Upper lobe of left lung (tissue), 6 donors: Measurements from ENCODE around the gene JOSD1. TPM values are rescaled to one million over a fixed set of nuclear protein-coding genes. Genes with fewer than 3 reads are reported as not detected.

Experiments used
- ATAC-seq, 2 donors: fragments of 200-7000 bp; cut with Tn5 transposase; one replicate each; pipeline ENCODE4 v1.9.1; 2022; ENCODE audit warnings: mild to moderate bottlenecking in 2 of 2, moderate library complexity in 2 of 2; ENCODE audit not compliant: low FRiP score in 2 of 2
- DNase-seq, 2 donors: peaks; one replicate each; pipeline ENCODE4 v3.0.0-alpha.2; 2019 to 2020
- H3K27ac ChIP-seq, 4 donors: fragments of 200-600 bp; sonication (generic); one replicate each; pipeline ENCODE4 v1.5.1; 2016 to 2019
- H3K27me3 ChIP-seq, 4 donors: fragments of 200-600 bp; sonication (generic); one replicate each; pipeline ENCODE4 v1.5.1; 2017 to 2019
- H3K36me3 ChIP-seq, 4 donors: fragments of 200-600 bp; sonication (generic); one replicate each; pipeline ENCODE4 v1.5.1; 2016 to 2019
- H3K4me1 ChIP-seq, 4 donors: fragments of 200-600 bp; sonication (generic); one replicate each; pipeline ENCODE4 v1.5.1; 2018 to 2019
- H3K4me3 ChIP-seq, 4 donors: fragments of 200-600 bp; sonication (generic); one replicate each; pipeline ENCODE4 v1.5.1; 2017 to 2019; ENCODE audit warnings: mild to moderate bottlenecking in 2 of 4, moderate library complexity in 1 of 4
- H3K9me3 ChIP-seq, 4 donors: fragments of 200-600 bp; sonication (generic); one replicate each; pipeline ENCODE4 v1.5.1; 2018 to 2019
- EP300 ChIP-seq, 4 donors: sonication (generic); formaldehyde crosslinking; IDR thresholded peaks; one replicate each; pipeline ENCODE4 v1.5.1; 2017; ENCODE audit warnings: antibody characterized with exemption in 4 of 4, control low read depth in 2 of 4
- POLR2A ChIP-seq, 4 donors: fragments of 450-650 bp; IDR thresholded peaks; one replicate each; pipeline ENCODE4 v1.5.1; 2016 to 2017; ENCODE audit warnings: antibody characterized with exemption in 4 of 4, mild to moderate bottlenecking in 2 of 4
- POLR2AphosphoS5 ChIP-seq, 2 donors: sonication (generic); formaldehyde crosslinking; IDR thresholded peaks; one replicate each; pipeline ENCODE4 v1.5.1; 2017; ENCODE audit warnings: antibody characterized with exemption in 2 of 2
- WGBS, 2 donors: methylation state at CpG; one replicate each; pipeline ENCODE4 v1.1.5; 2017 to 2018; 5-methylcytosine and 5-hydroxymethylcytosine counted together
- total RNA-seq, 6 donors: library from RNA; depleted of rRNA in 4 of 6; stranded (reverse); fragments of >200 nt in 4 of 6; gene quantifications; one replicate each; pipeline versions ENCODE4 v1.1.0 to v1.2.1, GENCODE V29; 2016 to 2021
- TF ChIP-seq, protein P1 (sequence below), 6 experiments: fragments of 450-650 bp in 4 of 6; fragments of 200-600 bp in 2 of 6; sonication (generic) in 2 of 6; IDR thresholded peaks; one replicate each; pipeline ENCODE4 v1.5.1; 2016 to 2019; ENCODE audit warnings: antibody characterized with exemption in 6 of 6
- donor health status: DM: no; HTN: no; CAD: no; lungs with moderate emphysema.
- donor health status: DM: no; HTN: yes; CAD: no; lungs with severe emphysema.

JOSD1 gene
- total RNA-seq, 6 donors from 2014 or later, result 47.1 to 84.8 (median 67.3) TPM

GRCh38 chr22:38716826-38717225, 16.1 kb upstream of the JOSD1 start:
- Histone ChIP-seq H3K9me3 (no peaks in the 10 kb centered on the region), H3K4me1 (peaks cover 38 to 54% (median 44%) of the 10 kb centered on the region in 4 donors), H3K36me3 (peaks cover 16 to 55% (median 31%) of the 10 kb centered on the region in 4 donors), H3K27ac (no peak overlapping the region), H3K4me3 (no peak overlapping the region), H3K27me3 (no peaks in the 10 kb centered on the region)
- DNase-seq, result no peak
- ATAC-seq, result no peak
- TF ChIP-seq POLR2A (IDR thresholded peaks at IDR 0.05), result no peak
- no peak for TF ChIP-seq POLR2AphosphoS5 (IDR thresholded peaks at IDR 0.05)
- TF ChIP-seq, protein P1, sequence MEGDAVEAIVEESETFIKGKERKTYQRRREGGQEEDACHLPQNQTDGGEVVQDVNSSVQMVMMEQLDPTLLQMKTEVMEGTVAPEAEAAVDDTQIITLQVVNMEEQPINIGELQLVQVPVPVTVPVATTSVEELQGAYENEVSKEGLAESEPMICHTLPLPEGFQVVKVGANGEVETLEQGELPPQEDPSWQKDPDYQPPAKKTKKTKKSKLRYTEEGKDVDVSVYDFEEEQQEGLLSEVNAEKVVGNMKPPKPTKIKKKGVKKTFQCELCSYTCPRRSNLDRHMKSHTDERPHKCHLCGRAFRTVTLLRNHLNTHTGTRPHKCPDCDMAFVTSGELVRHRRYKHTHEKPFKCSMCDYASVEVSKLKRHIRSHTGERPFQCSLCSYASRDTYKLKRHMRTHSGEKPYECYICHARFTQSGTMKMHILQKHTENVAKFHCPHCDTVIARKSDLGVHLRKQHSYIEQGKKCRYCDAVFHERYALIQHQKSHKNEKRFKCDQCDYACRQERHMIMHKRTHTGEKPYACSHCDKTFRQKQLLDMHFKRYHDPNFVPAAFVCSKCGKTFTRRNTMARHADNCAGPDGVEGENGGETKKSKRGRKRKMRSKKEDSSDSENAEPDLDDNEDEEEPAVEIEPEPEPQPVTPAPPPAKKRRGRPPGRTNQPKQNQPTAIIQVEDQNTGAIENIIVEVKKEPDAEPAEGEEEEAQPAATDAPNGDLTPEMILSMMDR (IDR thresholded peaks at IDR 0.05), result no peak
- TF ChIP-seq EP300 (IDR thresholded peaks at IDR 0.05), result no peak
- 94 to 95% methylated on average over 5 to 9 of the region's 9 CpGs for WGBS, 2 donors

DNA sequence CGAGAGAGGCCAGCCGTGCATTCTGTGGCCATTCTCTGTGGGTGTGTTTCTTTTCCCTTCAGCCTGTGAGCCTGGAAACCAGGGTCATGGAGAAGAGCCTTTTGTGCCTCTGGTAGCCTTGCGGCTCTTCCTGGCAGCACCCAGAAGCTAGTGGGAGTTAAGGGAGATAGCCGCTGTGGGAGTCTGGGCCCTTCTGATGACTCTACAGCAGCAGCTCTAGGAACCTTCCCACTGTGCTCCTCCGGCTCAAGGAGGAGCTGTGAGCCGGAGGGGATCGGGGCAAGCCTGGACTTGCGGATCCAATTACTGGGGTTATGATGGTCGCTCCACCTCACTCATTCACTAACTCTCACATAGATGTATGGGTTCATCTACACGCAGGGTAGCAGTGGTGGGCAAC, 15.5 kb upstream of the JOSD1 start:
- WGBS, 2 donors, result 98 to 99% methylated on average over 10 of the region's 10 CpGs
- Histone ChIP-seq H3K36me3 (peaks cover 16 to 50% (median 27%) of the 10 kb centered on the region in 4 donors), H3K9me3 (no peaks in the 10 kb centered on the region), H3K4me1 (peaks cover 38 to 58% (median 44%) of the 10 kb centered on the region in 4 donors), H3K27ac (no peak overlapping the region), H3K4me3 (no peak overlapping the region), H3K27me3 (no peaks in the 10 kb centered on the region)
- no peak for ATAC-seq
- TF ChIP-seq, protein P1 (IDR thresholded peaks at IDR 0.05), result no peak
- no peak for TF ChIP-seq EP300 (IDR thresholded peaks at IDR 0.05)
- TF ChIP-seq POLR2AphosphoS5 (IDR thresholded peaks at IDR 0.05), result no peak
- TF ChIP-seq POLR2A (IDR thresholded peaks at IDR 0.05), result no peak
- no peak for DNase-seq

DNA sequence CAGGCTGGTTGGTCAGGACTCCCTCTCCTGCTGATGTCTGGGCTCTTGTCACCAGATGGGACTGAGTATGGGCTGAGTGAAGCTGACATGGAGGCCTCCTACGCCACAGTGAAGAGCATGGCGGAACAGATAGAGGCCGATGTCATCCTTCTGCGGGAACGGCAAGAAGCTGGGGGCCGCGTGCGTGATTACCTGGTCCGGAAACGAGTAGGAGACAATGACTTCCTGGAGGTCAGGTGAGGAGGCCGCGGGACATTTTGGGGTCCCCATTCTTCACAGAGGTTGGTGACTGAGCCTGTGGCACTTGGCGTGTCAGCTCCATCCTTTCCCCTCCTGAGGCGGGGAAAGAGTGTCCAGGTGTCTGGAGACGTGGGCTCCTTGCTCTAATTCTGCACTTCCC, 15.1 kb upstream of the JOSD1 start:
- Histone ChIP-seq H3K4me1 (peaks cover 38 to 58% (median 44%) of the 10 kb centered on the region in 4 donors), H3K27ac (no peak overlapping the region), H3K4me3 (no peak overlapping the region), H3K9me3 (no peaks in the 10 kb centered on the region), H3K27me3 (no peaks in the 10 kb centered on the region), H3K36me3 (peaks cover 16 to 48% (median 24%) of the 10 kb centered on the region in 4 donors)
- TF ChIP-seq EP300 (IDR thresholded peaks at IDR 0.05) (no peak), POLR2AphosphoS5 (IDR thresholded peaks at IDR 0.05) (no peak), POLR2A (IDR thresholded peaks at IDR 0.05) (no peak)
- TF ChIP-seq, protein P1 (IDR thresholded peaks at IDR 0.05), result no peak
- DNase-seq (no peak), ATAC-seq (no peak)
- 93 to 98% methylated on average over 14 to 15 of the region's 15 CpGs for WGBS, 2 donors

DNA sequence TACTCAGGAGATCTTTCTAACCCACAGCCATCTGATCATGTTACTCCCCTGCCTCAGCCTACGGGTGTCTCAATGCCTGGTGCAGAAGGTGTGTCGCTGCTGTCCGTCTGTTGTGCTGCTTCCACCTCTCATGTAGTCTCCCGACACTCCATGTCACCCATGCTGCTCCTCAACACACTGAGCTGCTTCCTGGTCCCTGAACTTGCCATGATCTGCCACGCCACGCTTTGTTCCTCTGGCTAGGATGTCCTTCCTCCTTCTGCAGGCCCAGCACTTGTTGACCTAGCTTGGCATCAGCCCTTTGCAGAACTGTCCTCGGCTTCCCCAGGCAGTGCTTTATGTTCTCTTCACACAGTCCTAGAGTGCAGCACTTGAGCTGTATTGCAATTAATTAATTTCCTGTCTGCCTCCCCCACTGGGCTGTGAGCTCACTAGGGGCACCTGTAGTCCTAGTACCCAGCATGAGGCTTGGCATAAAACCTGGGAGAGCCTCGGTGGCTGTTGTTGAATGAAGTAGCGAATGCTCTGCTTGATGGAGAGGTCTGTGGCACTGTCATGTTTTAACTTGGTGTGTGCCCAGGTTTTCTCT, 14.5 kb upstream of the JOSD1 start:
- Histone ChIP-seq H3K27ac (peak overlapping the region in 1 of 4 donors; percentile 22), H3K4me1 (peaks cover 38 to 58% (median 44%) of the 10 kb centered on the region in 4 donors), H3K36me3 (peaks cover 16 to 48% (median 27%) of the 10 kb centered on the region in 4 donors), H3K27me3 (no peaks in the 10 kb centered on the region), H3K9me3 (no peaks in the 10 kb centered on the region), H3K4me3 (no peak overlapping the region)
- ATAC-seq (peak in 1 of 2 donors; percentile 5), DNase-seq (no peak)
- WGBS, 2 donors, result 72 to 80% methylated on average over 9 of the region's 9 CpGs
- no peak for TF ChIP-seq POLR2AphosphoS5 (IDR thresholded peaks at IDR 0.05)
- TF ChIP-seq POLR2A (IDR thresholded peaks at IDR 0.05), result no peak
- TF ChIP-seq, protein P1 (IDR thresholded peaks at IDR 0.05), result no peak
- no peak for TF ChIP-seq EP300 (IDR thresholded peaks at IDR 0.05)

GRCh38 chr22:38713921-38714320, 13.2 kb upstream of the JOSD1 start:
- H3K4me3 ChIP-seq, result no peak overlapping the region
- no peaks in the 10 kb centered on the region for H3K9me3 ChIP-seq
- WGBS, 2 donors, result 84 to 85% methylated on average over 8 of the region's 8 CpGs
- no peaks in the 10 kb centered on the region for H3K27me3 ChIP-seq
- peaks cover 44 to 64% (median 46%) of the 10 kb centered on the region in 4 donors for H3K4me1 ChIP-seq
- peaks cover 16 to 48% (median 28%) of the 10 kb centered on the region in 4 donors for H3K36me3 ChIP-seq
- TF ChIP-seq POLR2A (IDR thresholded peaks at IDR 0.05) (no peak), POLR2AphosphoS5 (IDR thresholded peaks at IDR 0.05) (no peak), EP300 (IDR thresholded peaks at IDR 0.05) (no peak)
- TF ChIP-seq, protein P1 (IDR thresholded peaks at IDR 0.05), result no peak
- DNase-seq, result no peak
- H3K27ac ChIP-seq, result peak overlapping the region in 1 of 4 donors; percentile 21
- ATAC-seq, result no peak
